Skeletal muscle tissue (tissue), 4 donors: Measurements from ENCODE around the gene TARBP1. TPM values are rescaled to one million over a fixed set of nuclear protein-coding genes. Genes with fewer than 3 reads are reported as not detected.

Experiments used
- H3K27ac ChIP-seq: one replicate; pipeline ENCODE4 v1.7.0; 2013; ENCODE audit warnings: mild to moderate bottlenecking, low read depth, low read length, inconsistent platforms
- H3K27me3 ChIP-seq, 3 donors: one replicate each; pipeline ENCODE4 v1.7.0; 2013; ENCODE audit warnings: low read length in 3 of 3; ENCODE audit not compliant: control insufficient read depth in 3 of 3, insufficient read depth in 3 of 3
- H3K36me3 ChIP-seq, 3 donors: one replicate each; pipeline ENCODE4 v1.7.0; 2013; ENCODE audit warnings: low read length in 3 of 3; ENCODE audit not compliant: control insufficient read depth in 3 of 3, insufficient read depth in 3 of 3
- H3K4me1 ChIP-seq, 3 donors: one replicate each; pipeline ENCODE4 v1.7.0; 2013; ENCODE audit warnings: low read length in 3 of 3, mild to moderate bottlenecking in 3 of 3; ENCODE audit not compliant: control insufficient read depth in 3 of 3, insufficient read depth in 3 of 3
- H3K4me3 ChIP-seq, 3 donors: one replicate each; pipeline ENCODE4 v1.7.0; 2013; ENCODE audit warnings: low read length in 3 of 3
- H3K9ac ChIP-seq, 3 donors: one replicate each; pipeline ENCODE4 v1.7.0; 2013; ENCODE audit warnings: low read length in 3 of 3, mild to moderate bottlenecking in 3 of 3, moderate library complexity in 2 of 3, low read depth in 1 of 3
- H3K9me3 ChIP-seq, 3 donors: one replicate each; pipeline ENCODE4 v1.7.0; 2013; ENCODE audit warnings: low read length in 3 of 3; ENCODE audit not compliant: control insufficient read depth in 3 of 3
- total RNA-seq: library from RNA; depleted of rRNA; stranded (reverse); fragments of >200 nt; gene quantifications from one replicate; pipeline ENCODE4 v1.2.3, GENCODE V29; 2014
- donor health status: Osteomylitis.

TARBP1 gene
- total RNA-seq, 1 donor from 2014 or later: 36.5 TPM

DNA sequence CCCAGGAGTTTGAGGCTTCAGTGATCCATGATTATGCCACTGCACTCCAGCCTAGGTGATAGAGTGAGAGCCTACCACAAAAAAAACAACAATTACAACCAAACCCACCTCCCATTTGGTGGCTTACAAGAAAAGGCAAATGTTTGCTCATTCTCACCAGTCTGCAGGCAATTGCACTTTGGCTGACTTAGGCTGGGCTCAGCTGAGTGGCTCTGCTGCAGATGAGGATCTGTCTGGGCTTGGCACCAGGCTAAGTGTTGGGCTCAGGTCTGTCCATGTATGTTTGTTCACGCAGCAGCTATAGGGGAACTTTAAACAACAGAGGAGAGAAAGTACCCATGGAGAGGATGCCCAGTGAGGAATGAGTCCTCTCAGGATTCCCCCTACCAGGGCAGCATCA is 133.7 kb downstream of the TARBP1 start:
- Histone ChIP-seq H3K4me1 (no peaks in the 10 kb centered on the region), H3K9me3 (peaks cover 0 to 3% (median 3%) of the 10 kb centered on the region in 3 donors), H3K4me3 (no peak overlapping the region)

DNA sequence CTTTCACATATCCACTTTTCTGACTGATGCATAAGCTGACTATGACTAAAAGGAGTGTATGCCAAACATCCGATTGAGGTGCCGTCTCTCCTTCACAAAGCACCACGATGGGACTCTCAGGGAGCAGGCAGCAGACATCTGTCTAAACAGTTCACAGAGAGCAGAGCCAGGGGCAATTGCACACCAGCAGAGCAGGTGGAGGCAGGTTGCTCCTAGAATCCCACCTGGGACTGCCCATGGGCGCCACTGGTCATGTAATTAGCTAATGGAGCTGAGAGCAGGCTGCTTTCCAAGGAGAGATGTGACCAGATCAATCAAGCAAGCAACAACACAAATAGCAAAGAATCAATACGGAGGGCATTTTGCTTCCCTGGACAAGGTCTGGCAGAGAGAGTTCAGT is 136.2 kb downstream of the TARBP1 start:
- Histone ChIP-seq H3K27me3 (no peaks in the 10 kb centered on the region), H3K4me1 (no peaks in the 10 kb centered on the region), H3K4me3 (no peak overlapping the region), H3K9ac (no peak overlapping the region), H3K9me3 (peaks cover 4 to 8% (median 4%) of the 10 kb centered on the region in 3 donors), H3K27ac (no peak overlapping the region), H3K36me3 (no peaks in the 10 kb centered on the region)

More for the DNA sequence above, 133.7 kb downstream of the TARBP1 start:
- H3K9ac ChIP-seq: no peak overlapping the region
- H3K27ac ChIP-seq: no peak overlapping the region
- H3K36me3 ChIP-seq: no peaks in the 10 kb centered on the region
- peaks cover 0 to 4% (median 0%) of the 10 kb centered on the region in 3 donors for H3K27me3 ChIP-seq

Other genes with a start within 250 kb of the TARBP1 start
- gene COA6, start 105.7 kb downstream of the TARBP1 start, total RNA-seq: 12.5 TPM
- 83.0 TPM for gene IRF2BP2, start 131.0 kb upstream of the TARBP1 start, total RNA-seq